HEK293T (cell line): ENCODE results near the gene TLK2.
"Not testable (repeated sequence)": the region's sequence is repeated elsewhere in the genome, so short reads cannot be mapped to it uniquely, and the experiment has no call there.

Experiments
- ELF4 ChIP-seq: fragments of 450-650 bp; IDR thresholded peaks from 2 replicates; pipeline ENCODE4 v1.6.1; 2017; ENCODE audit warnings: antibody characterized with exemption
- FOXA1 ChIP-seq: fragments of 450-650 bp; IDR thresholded peaks from 2 replicates; pipeline ENCODE4 v1.6.1; 2016; ENCODE audit warnings: mild to moderate bottlenecking
- FOXM1 ChIP-seq: fragments of 450-650 bp; IDR thresholded peaks from 2 replicates; pipeline ENCODE4 v1.6.1; 2017; ENCODE audit warnings: mild to moderate bottlenecking, borderline replicate concordance
- PKNOX1 ChIP-seq: fragments of 450-650 bp; IDR thresholded peaks from 2 replicates; pipeline ENCODE4 v1.6.1; 2016

DNA sequence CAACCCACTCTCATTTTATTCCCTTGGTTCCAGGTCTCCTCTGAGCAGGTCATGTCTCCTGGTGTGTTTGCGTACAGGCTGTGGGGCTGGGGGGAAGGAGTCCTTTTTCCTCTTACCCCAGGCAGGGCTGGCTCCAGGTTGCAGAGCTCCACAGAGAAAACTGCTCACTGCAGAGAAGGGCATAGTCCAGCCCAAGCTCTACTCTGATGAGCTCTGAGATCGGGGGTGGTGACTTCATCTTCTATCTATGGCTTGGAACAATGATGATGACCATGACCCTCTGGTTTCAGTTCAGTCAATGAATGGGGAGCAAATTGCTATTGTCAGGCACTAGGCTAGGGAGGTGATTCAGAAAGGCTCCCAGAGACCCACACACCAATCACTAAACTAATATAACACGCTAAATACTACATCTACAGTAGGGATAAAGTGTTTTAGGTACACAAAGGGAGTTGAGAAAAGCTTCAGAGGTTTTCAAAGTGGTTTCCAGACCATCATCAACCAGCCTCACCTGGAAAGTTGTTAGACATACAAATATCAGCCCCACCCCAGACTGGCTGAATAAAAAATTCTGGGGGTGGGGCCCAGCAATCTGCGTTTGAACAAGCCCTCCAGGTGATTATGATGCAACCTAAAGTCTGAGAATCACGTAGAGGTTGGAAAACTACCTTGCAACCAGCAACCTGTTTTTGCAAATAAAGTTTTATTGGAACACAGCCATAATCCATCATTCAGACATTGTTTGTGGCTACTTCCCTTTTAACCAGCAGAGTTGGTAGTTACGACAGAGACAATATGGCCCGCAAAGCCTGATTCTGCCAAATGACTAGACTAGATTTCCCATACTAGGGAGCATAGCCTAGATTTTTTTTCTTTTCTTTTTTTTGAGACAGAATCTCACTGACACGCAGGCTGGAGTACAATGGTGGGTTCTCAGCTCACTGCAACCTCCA lies 5.3 kb upstream of the TLK2 start:
- TF ChIP-seq PKNOX1, ELF4, FOXM1, FOXA1: not testable (repeated sequence)
